Frontal cortex (tissue), 4 donors: ENCODE data around the gene EIF5A. TPM values are rescaled to one million over a fixed set of nuclear protein-coding genes. Genes with fewer than 3 reads are reported as not detected.
"Not testable (repeated sequence)": the region's sequence is repeated elsewhere in the genome, so short reads cannot be mapped to it uniquely, and the experiment has no call there.

Experiments used
- DNase-seq, 2 donors: peaks; one replicate each; pipeline ENCODE4 v3.0.0; 2012; ENCODE audit warnings: low spot score in 2 of 2
- FAIRE-seq: peaks from 2 replicates; lab custom pipeline; 2012; peaks lifted over from hg19 to GRCh38; lab: Jason Lieb, UNC
- total RNA-seq: library from RNA; depleted of rRNA; stranded (reverse); fragments of >200 nt; gene quantifications from one replicate; pipeline ENCODE4 v1.2.3, GENCODE V29; 2014
- donor health status: control.
- donor health status: control.
- donor health status: control.

Gene EIF5A
- total RNA-seq, 1 donor from 2014 or later, result 208 TPM

GRCh38 chr17:7327501-7327900 is 20.1 kb downstream of the EIF5A start:
- DNase-seq (peak in 1 of 2 donors; percentile 14), FAIRE-seq (no peak)

GRCh38 chr17:7328009-7328408 is 20.6 kb downstream of the EIF5A start:
- FAIRE-seq (no peak), DNase-seq (no peak)

GRCh38 chr17:7328840-7329373 is 21.5 kb downstream of the EIF5A start, which contains the start of gene NEURL4:
TSS of gene NEURL4 (minus strand) at chr17:7329335. CDS start at chr17:7329312, 23 bp downstream.
- peak in 1 of 2 donors; percentile 55 for DNase-seq
- FAIRE-seq, result no peak

- FAIRE-seq (no peak), DNase-seq (peak; percentile 98 to 99)
Measured at GRCh38 chr17:7329374-7329996, 22.1 kb downstream of the EIF5A start.

- peak; percentile 81 to 86 for DNase-seq
- FAIRE-seq, result no peak
Measured at GRCh38 chr17:7329997-7330637, 22.7 kb downstream of the EIF5A start.

GRCh38 chr17:7330638-7331015 is 23.2 kb downstream of the EIF5A start:
- FAIRE-seq, result no peak
- DNase-seq, result no peak

- DNase-seq (no peak), FAIRE-seq (no peak)
Measured at GRCh38 chr17:7332111-7332510, 24.7 kb downstream of the EIF5A start.

- not testable (repeated sequence) for DNase-seq, FAIRE-seq
Measured at GRCh38 chr17:7332600-7333069, 25.2 kb downstream of the EIF5A start.

- DNase-seq (no peak), FAIRE-seq (no peak)
Measured at GRCh38 chr17:7334938-7335538, 27.6 kb downstream of the EIF5A start.

- not testable (repeated sequence) for DNase-seq
Measured at GRCh38 chr17:7335765-7336164, 28.3 kb downstream of the EIF5A start.

GRCh38 chr17:7336240-7337175 is 29.1 kb downstream of the EIF5A start, which contains the start of gene ACAP1:
TSS of gene ACAP1 (plus strand) at chr17:7336529. CDS start at chr17:7336735, 206 bp downstream.
- FAIRE-seq (no peak), DNase-seq (no peak)

More at GRCh38 chr17:7335765-7336164, 28.3 kb downstream of the EIF5A start:
- not testable (repeated sequence) for FAIRE-seq

GRCh38 chr17:7337600-7337999 is 30.2 kb downstream of the EIF5A start:
- not testable (repeated sequence) for FAIRE-seq, DNase-seq

GRCh38 chr17:7340179-7340578 is 32.8 kb downstream of the EIF5A start:
- FAIRE-seq (no peak), DNase-seq (no peak)

GRCh38 chr17:7341842-7342241 is 34.4 kb downstream of the EIF5A start:
- FAIRE-seq (no peak), DNase-seq (no peak)

GRCh38 chr17:7343250-7343649 is 35.8 kb downstream of the EIF5A start:
- FAIRE-seq (no peak), DNase-seq (no peak)

GRCh38 chr17:7346761-7347614 is 39.6 kb downstream of the EIF5A start:
- DNase-seq (no peak), FAIRE-seq (no peak)

GRCh38 chr17:7347630-7348477 is 40.4 kb downstream of the EIF5A start:
- DNase-seq, result no peak
- no peak for FAIRE-seq
